K562 (cell line): ENCODE data around the gene PLAC1.

Source experiments
- CTCF ChIP-seq, 3 experiments: IDR thresholded peaks in 2 of 3; conservative IDR thresholded peaks in 1 of 3; 2 replicates each; pipeline ENCODE4 v1.5.1; 2011 to 2012; ENCODE audit warnings: low read length in 3 of 3, mild to moderate bottlenecking in 3 of 3, control low read depth in 2 of 3, improper control_type of control experiment in 1 of 3, inconsistent platforms in 1 of 3, low read depth in 1 of 3, mixed read lengths in 1 of 3, moderate library complexity in 1 of 3; ENCODE audit not compliant: insufficient read depth in 2 of 3
- PHF20 ChIP-seq: fragments of 450-650 bp; IDR thresholded peaks from 2 replicates; pipeline ENCODE4 v1.6.1; 2018; ENCODE audit not compliant: partially characterized antibody
- RAD21 ChIP-seq, 2 experiments: fragments of 250-450 bp in 1 of 2; fragments of 450-650 bp in 1 of 2; sonication (Bioruptor Pico) in 1 of 2; formaldehyde crosslinking in 1 of 2; IDR thresholded peaks in 1 of 2; conservative IDR thresholded peaks in 1 of 2; 2 replicates each; pipeline versions ENCODE4 v1.4.0 to v1.8.0; 2020 to 2022; ENCODE audit warnings: mild to moderate bottlenecking in 2 of 2, moderate library complexity in 1 of 2
- ZSCAN29 ChIP-seq: fragments of 450-650 bp; IDR thresholded peaks from 2 replicates; pipeline ENCODE4 v1.6.1; 2017

GRCh38 chrX:134693644-134694043 is 35.4 kb upstream of the PLAC1 start:
- TF ChIP-seq ZSCAN29 (no peak), PHF20 (no peak), CTCF (IDR thresholded peaks at IDR 0.05 in 2 of 3, conservative IDR thresholded peaks at IDR 0.05 in 1 of 3; ENCODE audit: insufficient read depth in 2 of 3, low read depth in 1 of 3, low read length in 3 of 3) (no peak), RAD21 (CRISPR knock-in tag; conservative IDR thresholded peaks at IDR 0.05 in 1 of 2, IDR thresholded peaks at IDR 0.05 in 1 of 2) (no peak)
